ENCODE data around the gene NOS1AP. TPM values are rescaled to one million over a fixed set of nuclear protein-coding genes. Genes with fewer than 3 reads are reported as not detected.

The NOS1AP gene
- total RNA-seq, 2 experiments from 2014 or later, result not detected

DNA sequence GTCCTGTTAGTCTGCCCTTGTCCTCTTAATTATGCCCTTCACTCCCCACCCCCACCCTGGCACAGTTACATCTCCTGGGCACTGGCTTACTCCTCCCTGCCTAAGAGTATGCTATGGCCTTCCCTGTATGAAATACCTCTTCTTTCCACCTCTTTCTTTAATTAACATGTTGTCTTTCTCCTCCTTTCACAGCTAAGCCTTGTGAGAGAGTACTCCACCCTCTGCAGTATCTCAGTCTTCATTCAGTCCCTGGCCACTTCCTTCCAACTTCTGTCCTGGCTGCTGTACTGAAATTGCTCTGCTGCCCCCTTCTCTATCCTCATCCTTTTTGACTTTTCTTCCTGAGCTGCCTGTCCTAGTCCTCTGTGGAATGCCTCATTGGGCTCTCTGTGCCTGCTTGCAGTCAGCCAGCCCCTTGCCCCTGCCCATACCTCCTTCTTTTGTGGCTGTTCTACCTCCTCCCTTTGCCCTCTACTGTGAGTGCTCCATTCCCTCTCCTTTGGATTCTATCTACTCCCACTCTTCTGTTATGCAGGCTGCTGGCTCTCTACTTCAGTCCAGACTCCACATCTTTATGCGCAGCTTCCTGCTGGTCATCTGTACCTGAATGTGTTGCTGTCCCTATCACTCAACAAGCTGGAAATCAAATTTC is 8.3 kb downstream of the NOS1AP start:
- no peaks in the 10 kb centered on the region for H3K4me1 ChIP-seq (ENCODE audit: insufficient read depth, low read length, poor library complexity, severe bottlenecking)
- TF ChIP-seq EZH2phosphoT487 (IDR thresholded peaks at IDR 0.05; ENCODE audit: borderline replicate concordance, low read depth, low read length) (no peak), CTCF (conservative IDR thresholded peaks at IDR 0.05; ENCODE audit: low read length) (no peak)
- H2AFZ ChIP-seq (ENCODE audit: low read length), result no peak overlapping the region
- no peaks in the 10 kb centered on the region for H4K20me1 ChIP-seq (ENCODE audit: insufficient read depth, low read length)
- H3K27ac ChIP-seq (ENCODE audit: low read depth, low read length, poor library complexity, severe bottlenecking), result no peak overlapping the region
- no peaks in the 10 kb centered on the region for H3K36me3 ChIP-seq (ENCODE audit: insufficient read depth, low read length)
- H3K79me2 ChIP-seq (ENCODE audit: insufficient read depth, low read depth, low read length), result no peaks in the 10 kb centered on the region
- intact Hi-C loops (cut with micrococcal nuclease; ENCODE audit: unreplicated experiment), result no loop called here
- no peak for DNase-seq (ENCODE audit: low spot score)
- ChIA-PET POLR2A (no interaction called here), CTCF (ENCODE audit: unreplicated experiment) (no interaction called here)
- no peaks in the 10 kb centered on the region for H3K9me3 ChIP-seq (ENCODE audit: low read length)
- H3K4me2 ChIP-seq (ENCODE audit: low read length), result no peak overlapping the region
- BruUV-seq (replicated peaks), result no TSS peak
- H3K4me3 ChIP-seq (ENCODE audit: low read depth, low read length, poor library complexity, severe bottlenecking), result no peak overlapping the region
- no peaks in the 10 kb centered on the region for H3K9me2 ChIP-seq (ENCODE audit: insufficient read depth, low read length)

DNA sequence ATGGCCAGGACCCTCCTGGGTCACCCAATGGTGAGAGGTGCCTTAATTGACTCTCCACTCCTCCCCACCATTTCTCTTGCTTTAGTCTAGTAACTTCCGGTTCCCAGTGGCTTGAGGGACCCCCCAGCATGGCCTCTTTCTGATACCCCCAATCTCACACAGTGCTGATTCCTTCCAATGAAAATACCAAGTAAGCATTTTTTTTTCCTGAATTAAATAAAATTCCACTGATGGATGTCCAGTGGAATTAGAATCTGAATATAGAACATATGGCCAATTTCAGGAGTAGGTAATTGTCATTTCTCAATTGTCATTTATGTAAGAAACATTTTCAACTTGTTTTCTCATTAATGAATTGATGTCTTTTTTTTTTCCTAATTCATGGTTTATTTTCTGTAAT is 9.5 kb downstream of the NOS1AP start:
- no peak overlapping the region for H3K27ac ChIP-seq (ENCODE audit: low read depth, low read length, poor library complexity, severe bottlenecking)
- no peaks in the 10 kb centered on the region for H3K36me3 ChIP-seq (ENCODE audit: insufficient read depth, low read length)
- H3K4me2 ChIP-seq (ENCODE audit: low read length), result no peak overlapping the region
- no peaks in the 10 kb centered on the region for H3K9me2 ChIP-seq (ENCODE audit: insufficient read depth, low read length)
- BruUV-seq (replicated peaks), result no TSS peak
- intact Hi-C loops (cut with micrococcal nuclease; ENCODE audit: unreplicated experiment), result no loop called here
- no peaks in the 10 kb centered on the region for H4K20me1 ChIP-seq (ENCODE audit: insufficient read depth, low read length)
- peak overlapping the region; percentile 9; the same call in 1 of the 2 replicates for H2AFZ ChIP-seq (ENCODE audit: low read length)
- ChIA-PET POLR2A (no interaction called here), CTCF (ENCODE audit: unreplicated experiment) (no interaction called here)
- H3K4me3 ChIP-seq (ENCODE audit: low read depth, low read length, poor library complexity, severe bottlenecking), result no peak overlapping the region
- no peaks in the 10 kb centered on the region for H3K4me1 ChIP-seq (ENCODE audit: insufficient read depth, low read length, poor library complexity, severe bottlenecking)
- TF ChIP-seq CTCF (conservative IDR thresholded peaks at IDR 0.05; ENCODE audit: low read length) (no peak), EZH2phosphoT487 (IDR thresholded peaks at IDR 0.05; ENCODE audit: borderline replicate concordance, low read depth, low read length) (no peak)
- H3K9me3 ChIP-seq (ENCODE audit: low read length), result no peaks in the 10 kb centered on the region
- no peaks in the 10 kb centered on the region for H3K79me2 ChIP-seq (ENCODE audit: insufficient read depth, low read depth, low read length)
- no peak for DNase-seq (ENCODE audit: low spot score)

GRCh38 chr1:162080472-162081015 is 11.1 kb downstream of the NOS1AP start:
- ChIA-PET POLR2A (no interaction called here), CTCF (ENCODE audit: unreplicated experiment) (no interaction called here)
- Histone ChIP-seq H3K9me2 (ENCODE audit: insufficient read depth, low read length) (no peaks in the 10 kb centered on the region), H3K4me1 (ENCODE audit: insufficient read depth, low read length, poor library complexity, severe bottlenecking) (no peaks in the 10 kb centered on the region), H4K20me1 (ENCODE audit: insufficient read depth, low read length) (no peaks in the 10 kb centered on the region), H3K79me2 (ENCODE audit: insufficient read depth, low read depth, low read length) (no peaks in the 10 kb centered on the region), H3K36me3 (ENCODE audit: insufficient read depth, low read length) (no peaks in the 10 kb centered on the region), H3K27ac (ENCODE audit: low read depth, low read length, poor library complexity, severe bottlenecking) (no peak overlapping the region), H2AFZ (ENCODE audit: low read length) (no peak overlapping the region), H3K4me2 (ENCODE audit: low read length) (no peak overlapping the region), H3K4me3 (ENCODE audit: low read depth, low read length, poor library complexity, severe bottlenecking) (no peak overlapping the region), H3K9me3 (ENCODE audit: low read length) (no peaks in the 10 kb centered on the region)
- no peak for TF ChIP-seq EZH2phosphoT487 (IDR thresholded peaks at IDR 0.05; ENCODE audit: borderline replicate concordance, low read depth, low read length)
- TF ChIP-seq CTCF (conservative IDR thresholded peaks at IDR 0.05; ENCODE audit: low read length), result no peak
- BruUV-seq (replicated peaks), result no TSS peak
- intact Hi-C loops (cut with micrococcal nuclease; ENCODE audit: unreplicated experiment), result no loop called here
- DNase-seq (ENCODE audit: low spot score), result no peak

All from OCI-LY7 (cell line).